Stimulated activated effector memory CD8-positive, alpha-beta T cell treated with anti-CD3 and anti-CD28 coated beads, Interleukin-12 subunit alpha, Interleukin-12 subunit beta, amount 100 ng/mL, for 72 hours (primary cell): ENCODE results near the gene FYN.

Source experiments
- ATAC-seq: fragments of 150-1000 bp; cut with Tn5 transposase; 2 replicates; pipeline ENCODE4 v1.10.0; 2021
- DNase-seq, 2 donors: peaks; one replicate each; pipeline ENCODE4 v3.0.0; 2021 to 2022; ENCODE audit warnings: low spot score in 2 of 2
- H3K27ac Mint-ChIP-seq: one replicate; pipeline ENCODE4 v1.8.0; 2022; ENCODE audit warnings: mild to moderate bottlenecking, mixed read lengths
- H3K36me3 Mint-ChIP-seq: one replicate; pipeline ENCODE4 v1.8.0; 2022; ENCODE audit warnings: mild to moderate bottlenecking, mixed read lengths
- H3K4me1 Mint-ChIP-seq: one replicate; pipeline ENCODE4 v1.8.0; 2022; ENCODE audit warnings: mixed read lengths
- H3K4me3 Mint-ChIP-seq: one replicate; pipeline ENCODE4 v1.8.0; 2022; ENCODE audit warnings: mild to moderate bottlenecking, mixed read lengths
- H3K9me3 Mint-ChIP-seq: one replicate; pipeline ENCODE4 v1.8.0; 2022; ENCODE audit warnings: mixed read lengths

FYN gene

GRCh38 chr6:111628142-111628850 lies 245.0 kb downstream of the FYN start:
- no peak overlapping the region for H3K27ac Mint-ChIP-seq
- no peaks in the 10 kb centered on the region for H3K4me1 Mint-ChIP-seq
- ATAC-seq: no peak
- DNase-seq: no peak
- no peaks in the 10 kb centered on the region for H3K36me3 Mint-ChIP-seq
- peaks cover 8% of the 10 kb centered on the region for H3K9me3 Mint-ChIP-seq
- no peak overlapping the region for H3K4me3 Mint-ChIP-seq

DNA sequence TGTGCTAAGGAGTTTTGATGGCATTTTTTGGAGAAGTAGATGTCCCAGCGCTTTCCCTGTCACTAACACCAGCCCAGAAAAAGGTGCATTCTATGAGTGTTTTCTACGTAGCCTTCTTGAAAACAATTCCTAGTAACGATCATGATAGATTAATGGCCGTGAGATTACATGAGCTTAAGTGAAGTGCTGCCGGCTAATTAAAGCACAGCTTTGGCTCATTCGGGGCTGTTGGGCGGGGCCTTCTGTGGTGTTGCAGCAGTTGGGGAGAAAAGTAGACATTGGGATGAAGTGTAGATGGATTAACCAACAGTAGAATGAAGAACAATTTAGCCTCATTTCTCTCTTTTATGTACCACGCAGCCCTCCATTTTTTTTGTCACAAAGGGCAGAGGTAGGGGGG lies 246.8 kb downstream of the FYN start:
- Mint-ChIP-seq H3K9me3 (peaks cover 8% of the 10 kb centered on the region), H3K36me3 (no peaks in the 10 kb centered on the region), H3K4me1 (no peaks in the 10 kb centered on the region), H3K4me3 (no peak overlapping the region), H3K27ac (no peak overlapping the region)
- ATAC-seq: no peak
- no peak for DNase-seq

DNA sequence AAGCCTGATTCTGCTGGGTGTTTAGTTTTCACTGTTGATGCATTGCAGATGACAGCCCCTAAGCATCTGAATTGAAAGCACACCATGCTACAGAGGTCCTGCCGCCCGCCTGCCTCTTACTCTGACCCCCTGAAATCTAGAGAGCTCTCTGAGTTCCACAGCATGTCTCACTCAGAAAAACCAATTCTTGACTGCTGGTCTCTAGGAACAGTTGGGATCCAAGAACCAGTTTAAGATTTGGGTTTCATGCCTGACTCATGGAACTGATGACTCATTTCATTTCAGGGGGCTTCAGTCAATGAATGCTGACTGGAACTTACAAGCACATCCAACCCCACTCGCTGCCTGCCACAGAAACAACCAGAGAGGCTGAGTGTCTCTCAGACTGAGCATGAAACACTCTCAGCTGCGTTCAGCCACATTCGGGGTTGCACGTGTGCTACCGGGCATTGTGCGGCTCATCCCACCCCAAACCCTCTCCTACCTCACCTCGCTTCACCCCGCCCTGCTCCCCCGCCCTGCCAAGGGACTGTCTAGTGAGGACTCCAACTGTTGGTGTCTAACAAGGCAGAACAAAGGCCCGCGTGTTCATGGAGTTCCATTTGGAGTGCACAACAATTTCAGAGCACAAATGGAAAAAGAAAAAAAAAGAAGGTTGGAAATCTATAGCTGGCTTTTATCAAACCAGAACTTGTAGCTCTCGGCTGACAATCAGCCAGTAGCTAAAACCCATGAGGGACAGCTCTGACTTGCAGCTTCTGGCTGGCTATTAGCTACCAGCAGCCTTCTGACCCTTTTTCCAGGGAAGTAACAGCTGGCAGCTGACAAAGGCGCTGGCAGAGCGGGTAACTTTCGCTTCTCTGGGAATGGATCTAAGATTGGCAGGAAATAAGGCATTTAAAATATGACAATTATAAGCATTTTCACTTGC lies 247.5 kb downstream of the FYN start:
- ATAC-seq (peak; percentile 62), DNase-seq (no peak)
- Mint-ChIP-seq H3K4me1 (no peaks in the 10 kb centered on the region), H3K27ac (no peak overlapping the region), H3K4me3 (no peak overlapping the region), H3K9me3 (peaks cover 8% of the 10 kb centered on the region), H3K36me3 (no peaks in the 10 kb centered on the region)

DNA sequence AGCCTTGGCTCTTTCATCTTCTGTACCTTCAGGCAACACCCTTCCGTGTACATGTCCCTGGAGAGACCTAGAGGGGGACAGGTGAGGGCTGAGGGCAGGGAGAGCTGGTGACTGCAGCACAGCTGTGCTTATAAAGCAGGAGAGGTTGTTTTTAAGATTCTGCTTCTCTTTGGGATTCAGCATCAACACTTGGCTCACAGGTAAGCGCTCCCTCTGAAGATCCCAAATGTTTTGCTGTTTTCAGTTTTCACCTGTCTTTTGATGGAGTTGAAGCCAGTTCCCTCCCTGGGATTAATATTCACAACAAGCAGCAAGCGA lies 248.2 kb downstream of the FYN start:
- Mint-ChIP-seq H3K27ac (no peak overlapping the region), H3K36me3 (no peaks in the 10 kb centered on the region), H3K4me1 (no peaks in the 10 kb centered on the region), H3K9me3 (peaks cover 8% of the 10 kb centered on the region), H3K4me3 (no peak overlapping the region)
- ATAC-seq: no peak
- no peak for DNase-seq

GRCh38 chr6:111624401-111625098 lies 248.7 kb downstream of the FYN start:
- no peaks in the 10 kb centered on the region for H3K36me3 Mint-ChIP-seq
- ATAC-seq: no peak
- no peak overlapping the region for H3K27ac Mint-ChIP-seq
- no peak for DNase-seq
- peaks cover 7% of the 10 kb centered on the region for H3K9me3 Mint-ChIP-seq
- no peak overlapping the region for H3K4me3 Mint-ChIP-seq
- no peaks in the 10 kb centered on the region for H3K4me1 Mint-ChIP-seq

GRCh38 chr6:111623046-111623718 lies 250.1 kb downstream of the FYN start:
- ATAC-seq: no peak

GRCh38 chr6:111620169-111620568 lies 253.1 kb downstream of the FYN start:
- Mint-ChIP-seq H3K9me3 (no peaks in the 10 kb centered on the region), H3K4me1 (no peaks in the 10 kb centered on the region), H3K27ac (peak overlapping the region; percentile 7), H3K36me3 (no peaks in the 10 kb centered on the region), H3K4me3 (no peak overlapping the region)
- ATAC-seq: no peak
- no peak for DNase-seq

More at GRCh38 chr6:111623046-111623718, 250.1 kb downstream of the FYN start:
- H3K4me1 Mint-ChIP-seq: no peaks in the 10 kb centered on the region
- H3K36me3 Mint-ChIP-seq: no peaks in the 10 kb centered on the region
- DNase-seq: no peak
- no peaks in the 10 kb centered on the region for H3K9me3 Mint-ChIP-seq
- H3K27ac Mint-ChIP-seq: no peak overlapping the region
- H3K4me3 Mint-ChIP-seq: no peak overlapping the region

GRCh38 chr6:111618407-111618806 lies 254.8 kb downstream of the FYN start:
- ATAC-seq (no peak), DNase-seq (no peak)
- Mint-ChIP-seq H3K36me3 (no peaks in the 10 kb centered on the region), H3K9me3 (no peaks in the 10 kb centered on the region), H3K4me1 (no peaks in the 10 kb centered on the region), H3K4me3 (no peak overlapping the region), H3K27ac (peak overlapping the region; percentile 39)

GRCh38 chr6:111617149-111617548 lies 256.1 kb downstream of the FYN start:
- Mint-ChIP-seq H3K9me3 (peaks cover 3% of the 10 kb centered on the region), H3K4me1 (no peaks in the 10 kb centered on the region), H3K27ac (no peak overlapping the region), H3K4me3 (no peak overlapping the region), H3K36me3 (no peaks in the 10 kb centered on the region)
- ATAC-seq: no peak
- DNase-seq: no peak

DNA sequence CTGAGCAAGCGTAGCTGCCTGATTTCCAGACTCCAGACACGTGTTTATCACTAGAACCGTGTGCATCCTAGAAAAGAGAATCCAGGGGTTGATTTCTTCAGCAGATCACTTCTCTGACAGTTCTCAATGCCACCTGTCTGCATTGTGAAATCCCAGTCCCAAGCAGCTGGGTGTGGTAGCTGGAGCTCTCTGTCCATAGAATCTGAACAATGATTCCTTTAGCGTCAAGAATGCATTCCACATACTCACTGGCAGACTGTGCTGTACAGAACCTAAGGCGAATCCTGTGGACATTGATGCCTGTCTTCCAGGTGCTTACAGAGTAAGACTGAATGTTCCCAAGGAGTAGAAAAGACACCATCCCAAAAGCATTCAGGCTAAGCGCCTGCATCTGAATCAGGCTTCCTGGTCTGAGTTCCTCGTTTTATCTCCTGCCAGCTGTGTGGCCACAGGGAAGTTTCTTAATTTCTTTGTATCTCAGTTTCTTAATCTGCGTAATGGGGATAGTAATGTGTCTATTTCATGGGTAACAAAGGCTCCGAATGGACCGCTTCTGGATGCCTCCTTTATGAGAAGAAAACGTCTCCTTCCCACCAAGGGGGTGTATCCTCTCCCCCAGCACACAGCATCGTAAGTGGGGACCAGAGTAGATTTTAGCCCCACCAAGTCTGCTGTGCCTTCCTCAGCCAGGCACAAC lies 257.2 kb downstream of the FYN start:
- Mint-ChIP-seq H3K4me3 (no peak overlapping the region), H3K36me3 (no peaks in the 10 kb centered on the region), H3K9me3 (peaks cover 3% of the 10 kb centered on the region), H3K4me1 (no peaks in the 10 kb centered on the region), H3K27ac (no peak overlapping the region)
- ATAC-seq (no peak), DNase-seq (no peak)

GRCh38 chr6:111614833-111615582 lies 258.2 kb downstream of the FYN start:
- ATAC-seq: no peak
- Mint-ChIP-seq H3K4me1 (no peaks in the 10 kb centered on the region), H3K4me3 (no peak overlapping the region), H3K36me3 (no peaks in the 10 kb centered on the region), H3K9me3 (peaks cover 3% of the 10 kb centered on the region), H3K27ac (no peak overlapping the region)
- no peak for DNase-seq

DNA sequence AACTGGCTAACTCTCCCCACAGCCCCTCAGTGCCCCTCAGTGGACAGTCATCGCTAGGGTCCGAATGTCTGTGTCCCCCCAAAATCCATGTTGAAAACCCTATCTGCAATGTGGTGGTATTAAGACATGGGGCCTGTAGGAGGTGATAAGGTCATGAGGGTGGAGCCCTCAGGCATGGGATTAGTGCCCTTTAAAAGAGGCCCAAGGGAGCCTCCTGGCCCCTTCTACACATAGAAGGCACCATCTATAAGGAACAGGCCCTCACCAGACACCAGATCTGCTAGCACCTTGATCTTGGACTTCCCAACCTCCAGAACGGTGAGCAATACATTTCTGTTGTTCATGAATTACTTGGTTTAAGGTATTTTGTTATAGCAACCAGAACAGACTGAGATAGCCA lies 260.9 kb downstream of the FYN start:
- no peak overlapping the region for H3K4me3 Mint-ChIP-seq
- no peaks in the 10 kb centered on the region for H3K36me3 Mint-ChIP-seq
- H3K4me1 Mint-ChIP-seq: no peaks in the 10 kb centered on the region
- H3K9me3 Mint-ChIP-seq: peaks cover 3% of the 10 kb centered on the region
- ATAC-seq (no peak), DNase-seq (no peak)
- no peak overlapping the region for H3K27ac Mint-ChIP-seq

DNA sequence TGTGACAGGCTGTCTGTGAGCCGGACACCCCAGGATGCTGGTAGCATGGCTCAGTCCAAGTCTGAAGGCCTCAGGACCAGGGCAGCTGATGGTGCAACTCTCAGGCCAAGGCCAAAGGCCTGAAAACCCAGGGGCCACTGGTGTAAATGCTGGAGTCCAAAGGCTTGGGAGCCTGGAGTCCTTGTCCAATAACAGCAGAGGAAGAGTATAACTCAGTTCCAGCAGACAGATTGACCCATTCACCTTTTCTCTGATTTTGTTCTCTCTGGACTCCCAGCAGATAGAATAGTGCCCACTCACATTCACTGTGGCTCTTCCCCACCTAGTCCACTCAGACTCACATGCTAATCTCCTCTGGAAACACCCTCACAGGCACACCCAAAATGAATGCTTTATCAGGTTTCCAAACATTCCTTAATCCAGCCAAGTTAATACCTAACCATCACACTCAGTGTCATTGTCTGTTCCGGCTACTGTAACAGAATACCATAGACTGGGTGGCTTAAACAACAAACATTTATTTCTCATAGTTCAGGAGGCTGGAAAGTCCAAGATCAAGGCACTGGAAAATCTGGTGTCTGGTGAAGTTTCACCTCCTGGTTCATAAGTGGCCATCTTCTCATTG lies 262.6 kb downstream of the FYN start:
- Mint-ChIP-seq H3K9me3 (peaks cover 3% of the 10 kb centered on the region), H3K4me1 (peaks cover 11% of the 10 kb centered on the region), H3K36me3 (peaks cover 6% of the 10 kb centered on the region), H3K4me3 (no peak overlapping the region), H3K27ac (no peak overlapping the region)
- ATAC-seq (no peak), DNase-seq (no peak)
